Cardiac atrium fibroblast (primary cell): ENCODE measurements around the gene FTSJ3. TPM values are rescaled to one million over a fixed set of nuclear protein-coding genes. Genes with fewer than 3 reads are reported as not detected.

Experiments
- total RNA-seq: library from RNA; depleted of rRNA; stranded (reverse); fragments of >200 nt; gene quantifications from 2 replicates; pipeline ENCODE4 v1.2.3, GENCODE V29; 2015

The FTSJ3 gene
- 22.7 and 39.5 TPM in 2 replicates for total RNA-seq

GRCh38 chr17:63827002-63827800 is at the start of gene FTSJ3, which contains the start of gene PSMC5:
Gene FTSJ3, minus strand, starts transcription at chr17:63827663. Its CDS starts 761 bp downstream, at chr17:63826902.
Gene PSMC5, plus strand, starts transcription at chr17:63827431. Its CDS starts 60 bp downstream, at chr17:63827491.

GRCh38 chr17:63873577-63873976 is 46.1 kb upstream of the FTSJ3 start, which contains the start of gene CSH2:
Gene CSH2, minus strand, starts transcription at chr17:63873677. Its CDS starts 63 bp downstream, at chr17:63873614.

GRCh38 chr17:63842540-63843386 is 15.3 kb upstream of the FTSJ3 start, which contains the start of gene SMARCD2:
Gene SMARCD2, minus strand, starts transcription at chr17:63842685. Its CDS starts 11 bp downstream, at chr17:63842674.

GRCh38 chr17:63774141-63774968 is 53.1 kb downstream of the FTSJ3 start, which contains the start of gene DDX42:
Gene DDX42, plus strand, starts transcription at chr17:63774170. Its CDS starts 12,880 bp downstream, at chr17:63787050.

GRCh38 chr17:63773272-63774140 is 54.0 kb downstream of the FTSJ3 start, which contains the start of gene CCDC47:
Gene CCDC47, minus strand, starts transcription at chr17:63773597. Its CDS starts 7,422 bp downstream, at chr17:63766175.

Other genes with a start within 250 kb of the FTSJ3 start
- gene TACO1, start 226.8 kb downstream of the FTSJ3 start, total RNA-seq = 11.0 and 13.0 TPM in 2 replicates
- 19.9 and 23.3 TPM in 2 replicates for gene MAP3K3, start 205.2 kb downstream of the FTSJ3 start, total RNA-seq
- 9.7 and 27.4 TPM in 2 replicates for gene LIMD2, start 127.5 kb downstream of the FTSJ3 start, total RNA-seq
- gene STRADA, start 85.9 kb downstream of the FTSJ3 start, total RNA-seq = 15.9 and 20.9 TPM in 2 replicates
- gene CCDC47, start 54.1 kb downstream of the FTSJ3 start, total RNA-seq = 31.4 and 45.4 TPM in 2 replicates
- gene DDX42, start 53.5 kb downstream of the FTSJ3 start, total RNA-seq = 23.5 and 37.4 TPM in 2 replicates
- gene PSMC5, start 232 bp downstream of the FTSJ3 start, total RNA-seq = 50.9 and 65.0 TPM in 2 replicates
- gene SMARCD2, start 15.0 kb upstream of the FTSJ3 start, total RNA-seq = 124 and 126 TPM in 2 replicates
- gene CSH2, start 46.0 kb upstream of the FTSJ3 start, total RNA-seq = not detected in 2 replicates
- gene GH2, start 54.3 kb upstream of the FTSJ3 start, total RNA-seq = not detected in 2 replicates
- not detected in 2 replicates for gene CSH1, start 68.9 kb upstream of the FTSJ3 start, total RNA-seq
- gene CSHL1, start 83.6 kb upstream of the FTSJ3 start, total RNA-seq = not detected in 2 replicates
- not detected in 2 replicates for gene GH1, start 91.2 kb upstream of the FTSJ3 start, total RNA-seq
- gene CD79B, start 104.7 kb upstream of the FTSJ3 start, total RNA-seq = not detected in 2 replicates
- under 0.01 TPM in 1 of 2 replicates, not detected in the other for gene SCN4A, start 145.3 kb upstream of the FTSJ3 start, total RNA-seq
- gene PRR29, start 170.7 kb upstream of the FTSJ3 start, total RNA-seq = 0.16 and 0.18 TPM in 2 replicates
- 6.9 and 31.8 TPM in 2 replicates for gene ICAM2, start 193.0 kb upstream of the FTSJ3 start, total RNA-seq